Neutrophil (primary cell): Measurements from ENCODE around the gene RTEL1.

Experiments
- H3K27ac ChIP-seq: fragments of 200-600 bp; sonication (generic); 2 replicates; pipeline ENCODE4 v1.5.1; 2016; ENCODE audit warnings: mild to moderate bottlenecking, moderate library complexity
- H3K27me3 ChIP-seq: fragments of 200-600 bp; sonication (generic); 2 replicates; pipeline ENCODE4 v1.6.0; 2016; ENCODE audit warnings: mild to moderate bottlenecking
- H3K36me3 ChIP-seq: fragments of 200-600 bp; sonication (generic); 2 replicates; pipeline ENCODE4 v1.5.1; 2017
- H3K4me1 ChIP-seq, 2 experiments: fragments of 200-600 bp in 1 of 2; sonication (generic) in 1 of 2; 1 replicate in 1 of 2; 2 replicates in 1 of 2; pipeline versions ENCODE4 v1.5.1 to v1.6.1; 2013 to 2016; ENCODE audit warnings: low read depth in 1 of 2, low read length in 1 of 2, mild to moderate bottlenecking in 1 of 2, moderate library complexity in 1 of 2; ENCODE audit not compliant: control insufficient read depth in 1 of 2, insufficient read depth in 1 of 2
- H3K4me3 ChIP-seq, 2 experiments: fragments of 200-600 bp in 1 of 2; sonication (generic) in 1 of 2; 1 replicate in 1 of 2; 2 replicates in 1 of 2; pipeline ENCODE4 v1.5.1; 2013 to 2016; ENCODE audit warnings: low read depth in 1 of 2, low read length in 1 of 2, mild to moderate bottlenecking in 1 of 2, moderate library complexity in 1 of 2
- H3K9me3 ChIP-seq: fragments of 200-600 bp; sonication (generic); 2 replicates; pipeline ENCODE4 v1.5.1; 2016
- CTCF ChIP-seq: fragments of 200-600 bp; sonication (generic); IDR thresholded peaks from 2 replicates; pipeline ENCODE4 v1.5.1; 2016; ENCODE audit warnings: antibody characterized with exemption

RTEL1 gene

GRCh38 chr20:63641146-63641791 is 16.8 kb upstream of the RTEL1 start:
- Histone ChIP-seq H3K27ac (peak overlapping the region; percentile 100), H3K36me3 (no peaks in the 10 kb centered on the region), H3K4me3 (peak overlapping the region; percentile 88 to 95), H3K27me3 (no peaks in the 10 kb centered on the region), H3K9me3 (no peaks in the 10 kb centered on the region), H3K4me1 (peaks cover 51 to 52% of the 10 kb centered on the region in 2 experiments)
- peak; percentile 2 for TF ChIP-seq CTCF

- no peaks in the 10 kb centered on the region for H3K9me3 ChIP-seq
- no peaks in the 10 kb centered on the region for H3K36me3 ChIP-seq
- no peaks in the 10 kb centered on the region for H3K27me3 ChIP-seq
- H3K4me3 ChIP-seq: peak overlapping the region; percentile 88 to 95
- TF ChIP-seq CTCF: peak; percentile 81
- H3K4me1 ChIP-seq: peaks cover 46% of the 10 kb centered on the region in 2 experiments
- H3K27ac ChIP-seq: peak overlapping the region; percentile 100
Measured at GRCh38 chr20:63641792-63642523, 16.2 kb upstream of the RTEL1 start.

- TF ChIP-seq CTCF: no peak
- Histone ChIP-seq H3K4me3 (peak overlapping the region; percentile 63 to 71), H3K9me3 (no peaks in the 10 kb centered on the region), H3K27me3 (no peaks in the 10 kb centered on the region), H3K36me3 (no peaks in the 10 kb centered on the region), H3K4me1 (peaks cover 38 to 39% of the 10 kb centered on the region in 2 experiments), H3K27ac (peak overlapping the region; percentile 100)
Measured at GRCh38 chr20:63642527-63643247, 15.4 kb upstream of the RTEL1 start.

GRCh38 chr20:63643499-63643898 is 14.6 kb upstream of the RTEL1 start:
- no peak for TF ChIP-seq CTCF

GRCh38 chr20:63643946-63644345 is 14.2 kb upstream of the RTEL1 start:
- Histone ChIP-seq H3K9me3 (no peaks in the 10 kb centered on the region), H3K36me3 (no peaks in the 10 kb centered on the region), H3K27ac (no peak overlapping the region), H3K27me3 (peaks cover 8% of the 10 kb centered on the region), H3K4me1 (peaks cover 26 to 29% of the 10 kb centered on the region in 2 experiments), H3K4me3 (no peak overlapping the region)
- TF ChIP-seq CTCF: no peak

More at GRCh38 chr20:63643499-63643898, 14.6 kb upstream of the RTEL1 start:
- Histone ChIP-seq H3K9me3 (no peaks in the 10 kb centered on the region), H3K4me1 (peaks cover 31 to 33% of the 10 kb centered on the region in 2 experiments), H3K27me3 (peaks cover 5% of the 10 kb centered on the region), H3K27ac (no peak overlapping the region), H3K36me3 (no peaks in the 10 kb centered on the region), H3K4me3 (no peak overlapping the region)
